ENCODE results near the gene TULP4. TPM values are rescaled to one million over a fixed set of nuclear protein-coding genes. Genes with fewer than 3 reads are reported as not detected.
"Not testable (repeated sequence)": the region's sequence is repeated elsewhere in the genome, so short reads cannot be mapped to it uniquely, and the experiment has no call there.

TULP4 gene
- total RNA-seq, 1 donor from 2014 or later = 18.5 TPM

GRCh38 chr6:158347335-158347734 is 35.1 kb downstream of the TULP4 start:
- no peaks in the 10 kb centered on the region for H3K36me3 ChIP-seq
- DNase-seq (ENCODE audit: low spot score in 2 of 2) = no peak
- no peaks in the 10 kb centered on the region for H3K27me3 ChIP-seq
- H3K27ac ChIP-seq = no peak overlapping the region
- TF ChIP-seq CTCF (IDR thresholded peaks at IDR 0.05) = no peak
- no peak overlapping the region for H3K4me3 ChIP-seq
- intact Hi-C loops (cut with DNase I) = no loop called here
- peaks cover 0 to 8% of the 10 kb centered on the region in 2 donors for H3K9me3 ChIP-seq
- H3K4me1 ChIP-seq = no peaks in the 10 kb centered on the region

GRCh38 chr6:158348737-158349504 is 36.7 kb downstream of the TULP4 start:
- DNase-seq (ENCODE audit: low spot score in 2 of 2); H3K9me3 ChIP-seq; intact Hi-C loops (cut with DNase I); H3K27ac ChIP-seq; H3K36me3 ChIP-seq; H3K4me1 ChIP-seq; H3K4me3 ChIP-seq; H3K27me3 ChIP-seq: not testable (repeated sequence)

GRCh38 chr6:158349505-158350275 is 37.4 kb downstream of the TULP4 start:
- H3K9me3 ChIP-seq; H3K27me3 ChIP-seq; H3K36me3 ChIP-seq; intact Hi-C loops (cut with DNase I); DNase-seq (ENCODE audit: low spot score in 2 of 2); H3K27ac ChIP-seq; H3K4me3 ChIP-seq; H3K4me1 ChIP-seq: not testable (repeated sequence)

GRCh38 chr6:158350731-158351130 is 38.5 kb downstream of the TULP4 start:
- DNase-seq (ENCODE audit: low spot score in 2 of 2); H3K27ac ChIP-seq; H3K4me1 ChIP-seq; H3K36me3 ChIP-seq; H3K9me3 ChIP-seq; H3K27me3 ChIP-seq; H3K4me3 ChIP-seq; intact Hi-C loops (cut with DNase I): not testable (repeated sequence)

- H3K27me3 ChIP-seq = no peaks in the 10 kb centered on the region
- no peaks in the 10 kb centered on the region for H3K4me1 ChIP-seq
- no peaks in the 10 kb centered on the region for H3K36me3 ChIP-seq
- H3K27ac ChIP-seq = no peak overlapping the region
- H3K4me3 ChIP-seq = no peak overlapping the region
- no peaks in the 10 kb centered on the region for H3K9me3 ChIP-seq
- intact Hi-C loops (cut with DNase I) = no loop called here
- no peak for DNase-seq (ENCODE audit: low spot score in 2 of 2)
- no peak for TF ChIP-seq CTCF (IDR thresholded peaks at IDR 0.05)
Observed at GRCh38 chr6:158353883-158354877, 41.9 kb downstream of the TULP4 start.

GRCh38 chr6:158356586-158357546 is 44.6 kb downstream of the TULP4 start:
- no peaks in the 10 kb centered on the region for H3K27me3 ChIP-seq
- H3K36me3 ChIP-seq = no peaks in the 10 kb centered on the region
- H3K4me1 ChIP-seq = no peaks in the 10 kb centered on the region
- intact Hi-C loops (cut with DNase I) = no loop called here
- no peak overlapping the region for H3K27ac ChIP-seq
- TF ChIP-seq CTCF (IDR thresholded peaks at IDR 0.05) = no peak
- no peak overlapping the region for H3K4me3 ChIP-seq
- DNase-seq (ENCODE audit: low spot score in 2 of 2) = no peak
- no peaks in the 10 kb centered on the region for H3K9me3 ChIP-seq
